ENCODE results near the gene LBH.
A peak's percentile ranks its signal among the peaks of the same experiment; 100 is the strongest.

The LBH gene

GRCh38 chr2:30231212-30231995 is at the start of gene LBH:
TSS of gene LBH (plus strand) at chr2:30231534. CDS start at chr2:30231739, 205 bp downstream.
- peak; percentile 69 for DNase-seq (ENCODE audit: insufficient read length, low spot score)

GRCh38 chr2:30184035-30184434 is 47.3 kb upstream of the LBH start:
- DNase-seq (ENCODE audit: insufficient read length, low spot score): no peak
- FAIRE-seq: no peak

More at GRCh38 chr2:30231212-30231995, at the start of gene LBH:
- peak; percentile 62 for FAIRE-seq

- FAIRE-seq (no peak), DNase-seq (ENCODE audit: insufficient read length, low spot score) (no peak)
These were observed 46.2 kb upstream of the LBH start for GRCh38 chr2:30185178-30185577.

GRCh38 chr2:30188292-30188691 is 43.0 kb upstream of the LBH start:
- DNase-seq (ENCODE audit: insufficient read length, low spot score): no peak
- FAIRE-seq: no peak

- no peak for FAIRE-seq
These were observed 40.7 kb upstream of the LBH start for GRCh38 chr2:30190637-30191036.

GRCh38 chr2:30191107-30191506 is 40.2 kb upstream of the LBH start:
- FAIRE-seq: no peak

More at GRCh38 chr2:30190637-30191036, 40.7 kb upstream of the LBH start:
- DNase-seq (ENCODE audit: insufficient read length, low spot score): no peak

GRCh38 chr2:30191819-30192271 is 39.5 kb upstream of the LBH start:
- DNase-seq (ENCODE audit: insufficient read length, low spot score) (no peak), FAIRE-seq (no peak)

More at GRCh38 chr2:30191107-30191506, 40.2 kb upstream of the LBH start:
- no peak for DNase-seq (ENCODE audit: insufficient read length, low spot score)

- FAIRE-seq: no peak
These were observed 39.0 kb upstream of the LBH start for GRCh38 chr2:30192314-30192713.

GRCh38 chr2:30193104-30193681 is 38.1 kb upstream of the LBH start:
- FAIRE-seq: no peak
- DNase-seq (ENCODE audit: insufficient read length, low spot score): no peak

More at GRCh38 chr2:30192314-30192713, 39.0 kb upstream of the LBH start:
- DNase-seq (ENCODE audit: insufficient read length, low spot score): no peak

- DNase-seq (ENCODE audit: insufficient read length, low spot score) (no peak), FAIRE-seq (no peak)
These were observed 36.9 kb upstream of the LBH start for GRCh38 chr2:30194421-30194820.

- DNase-seq (ENCODE audit: insufficient read length, low spot score): no peak
- no peak for FAIRE-seq
These were observed 36.3 kb upstream of the LBH start for GRCh38 chr2:30195016-30195415.

- DNase-seq (ENCODE audit: insufficient read length, low spot score) (no peak), FAIRE-seq (no peak)
These were observed 33.7 kb upstream of the LBH start for GRCh38 chr2:30197570-30198192.

- no peak for FAIRE-seq
These were observed 29.3 kb upstream of the LBH start for GRCh38 chr2:30201990-30202389.

GRCh38 chr2:30203156-30203555 is 28.2 kb upstream of the LBH start:
- FAIRE-seq (no peak), DNase-seq (ENCODE audit: insufficient read length, low spot score) (no peak)

More at GRCh38 chr2:30201990-30202389, 29.3 kb upstream of the LBH start:
- DNase-seq (ENCODE audit: insufficient read length, low spot score): no peak

- FAIRE-seq (no peak), DNase-seq (ENCODE audit: insufficient read length, low spot score) (no peak)
These were observed 27.1 kb upstream of the LBH start for GRCh38 chr2:30204281-30204680.

- FAIRE-seq (no peak), DNase-seq (ENCODE audit: insufficient read length, low spot score) (no peak)
These were observed 25.9 kb upstream of the LBH start for GRCh38 chr2:30205456-30205855.

- DNase-seq (ENCODE audit: insufficient read length, low spot score) (no peak), FAIRE-seq (no peak)
These were observed 24.6 kb upstream of the LBH start for GRCh38 chr2:30206461-30207430.

GRCh38 chr2:30208453-30208852 is 22.9 kb upstream of the LBH start:
- FAIRE-seq (peak; percentile 82), DNase-seq (ENCODE audit: insufficient read length, low spot score) (no peak)

GRCh38 chr2:30209227-30209626 is 22.1 kb upstream of the LBH start:
- DNase-seq (ENCODE audit: insufficient read length, low spot score) (no peak), FAIRE-seq (no peak)

GRCh38 chr2:30213326-30213725 is 18.0 kb upstream of the LBH start:
- FAIRE-seq: no peak
- DNase-seq (ENCODE audit: insufficient read length, low spot score): no peak
